Measurements from ENCODE around the gene NME8.
"Not testable (repeated sequence)": the region's sequence is repeated elsewhere in the genome, so short reads cannot be mapped to it uniquely, and the experiment has no call there.

The NME8 gene, protein sequence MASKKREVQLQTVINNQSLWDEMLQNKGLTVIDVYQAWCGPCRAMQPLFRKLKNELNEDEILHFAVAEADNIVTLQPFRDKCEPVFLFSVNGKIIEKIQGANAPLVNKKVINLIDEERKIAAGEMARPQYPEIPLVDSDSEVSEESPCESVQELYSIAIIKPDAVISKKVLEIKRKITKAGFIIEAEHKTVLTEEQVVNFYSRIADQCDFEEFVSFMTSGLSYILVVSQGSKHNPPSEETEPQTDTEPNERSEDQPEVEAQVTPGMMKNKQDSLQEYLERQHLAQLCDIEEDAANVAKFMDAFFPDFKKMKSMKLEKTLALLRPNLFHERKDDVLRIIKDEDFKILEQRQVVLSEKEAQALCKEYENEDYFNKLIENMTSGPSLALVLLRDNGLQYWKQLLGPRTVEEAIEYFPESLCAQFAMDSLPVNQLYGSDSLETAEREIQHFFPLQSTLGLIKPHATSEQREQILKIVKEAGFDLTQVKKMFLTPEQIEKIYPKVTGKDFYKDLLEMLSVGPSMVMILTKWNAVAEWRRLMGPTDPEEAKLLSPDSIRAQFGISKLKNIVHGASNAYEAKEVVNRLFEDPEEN

DNA sequence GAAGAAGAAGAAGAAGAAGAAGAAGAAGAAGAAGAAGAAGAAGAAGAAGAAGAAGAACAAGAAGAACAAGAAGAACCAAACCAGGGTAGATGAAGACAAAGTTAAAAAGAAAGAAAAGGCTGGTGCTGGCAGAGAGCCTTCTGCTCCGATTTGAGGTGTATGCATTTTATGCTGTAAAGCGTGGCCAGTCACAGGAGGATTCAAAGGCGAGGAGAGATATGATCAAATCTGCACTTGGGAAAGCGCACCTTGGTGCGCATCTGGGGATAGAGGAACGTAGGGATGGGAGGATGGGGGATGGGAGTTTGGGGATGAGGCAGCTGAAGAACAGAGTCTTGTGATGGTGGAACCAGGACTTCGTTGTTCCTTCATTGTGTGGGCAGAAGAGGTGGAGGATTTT is at the start of gene NME8:
TSS of gene NME8 (plus strand) at position 301 of the 400 bp plus-strand sequence. CDS start 1,670 bp downstream, outside the sequence.
- no peak for DNase-seq

DNA sequence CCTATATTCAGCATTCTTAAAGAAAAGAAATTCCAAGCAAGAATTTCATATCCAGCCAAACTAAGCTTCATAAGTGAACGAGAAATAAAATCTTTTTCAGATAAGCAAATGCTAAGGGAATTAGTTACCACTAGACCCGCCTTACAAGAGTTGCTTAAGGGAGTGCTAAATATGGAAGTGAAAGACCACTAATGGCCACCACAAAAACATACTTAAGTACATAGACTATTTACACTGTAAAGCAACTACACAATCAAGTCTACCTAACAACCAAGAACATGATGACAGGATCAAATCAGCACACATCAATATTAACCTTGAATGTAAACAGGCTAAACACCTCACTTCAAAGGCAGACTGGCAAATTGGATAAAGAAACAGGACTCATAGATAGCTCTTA is 42.2 kb upstream of the NME8 start:
- no peak for DNase-seq

GRCh38 chr7:37812161-37812580 is 36.2 kb upstream of the NME8 start:
- DNase-seq: not testable (repeated sequence)

GRCh38 chr7:37815671-37816371 is 32.6 kb upstream of the NME8 start:
- no peak for DNase-seq

GRCh38 chr7:37816922-37817590 is 31.3 kb upstream of the NME8 start:
- DNase-seq: no peak

- DNase-seq: no peak
These were observed 30.8 kb upstream of the NME8 start for GRCh38 chr7:37817591-37817960.

DNA sequence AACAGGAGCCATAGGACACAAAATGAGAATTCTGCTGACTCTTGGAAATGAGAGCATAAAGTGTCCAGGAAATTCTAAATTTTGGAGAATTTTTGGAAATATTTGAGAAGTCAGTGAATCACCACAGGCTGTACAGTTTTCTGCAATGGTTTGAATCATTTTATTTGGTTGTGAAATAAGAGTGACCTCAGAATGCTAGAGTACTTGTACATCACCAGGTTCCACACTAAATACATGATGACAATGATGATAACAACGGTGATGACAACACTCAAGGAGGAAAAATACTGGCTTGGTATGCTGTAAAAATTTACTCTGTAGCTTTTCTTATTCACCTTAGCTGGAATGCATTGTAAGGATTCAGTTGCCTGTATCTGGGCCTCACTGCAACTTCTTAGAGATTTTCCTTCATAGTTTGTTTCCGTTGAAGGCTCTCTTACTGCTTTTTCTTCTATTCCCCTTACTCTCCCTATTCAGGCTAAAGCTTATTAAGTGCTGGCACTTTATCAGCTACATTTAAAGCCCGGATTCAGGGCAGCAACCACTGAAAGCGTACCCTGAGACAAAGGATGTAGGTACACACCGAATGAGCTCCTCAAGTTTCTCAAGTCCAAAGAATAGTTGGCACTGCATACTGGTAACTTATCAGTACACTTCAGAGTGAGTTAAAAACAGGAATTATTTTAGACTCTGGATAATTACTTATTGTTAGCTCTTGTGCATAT is 30.2 kb upstream of the NME8 start:
- no peak for DNase-seq

DNA sequence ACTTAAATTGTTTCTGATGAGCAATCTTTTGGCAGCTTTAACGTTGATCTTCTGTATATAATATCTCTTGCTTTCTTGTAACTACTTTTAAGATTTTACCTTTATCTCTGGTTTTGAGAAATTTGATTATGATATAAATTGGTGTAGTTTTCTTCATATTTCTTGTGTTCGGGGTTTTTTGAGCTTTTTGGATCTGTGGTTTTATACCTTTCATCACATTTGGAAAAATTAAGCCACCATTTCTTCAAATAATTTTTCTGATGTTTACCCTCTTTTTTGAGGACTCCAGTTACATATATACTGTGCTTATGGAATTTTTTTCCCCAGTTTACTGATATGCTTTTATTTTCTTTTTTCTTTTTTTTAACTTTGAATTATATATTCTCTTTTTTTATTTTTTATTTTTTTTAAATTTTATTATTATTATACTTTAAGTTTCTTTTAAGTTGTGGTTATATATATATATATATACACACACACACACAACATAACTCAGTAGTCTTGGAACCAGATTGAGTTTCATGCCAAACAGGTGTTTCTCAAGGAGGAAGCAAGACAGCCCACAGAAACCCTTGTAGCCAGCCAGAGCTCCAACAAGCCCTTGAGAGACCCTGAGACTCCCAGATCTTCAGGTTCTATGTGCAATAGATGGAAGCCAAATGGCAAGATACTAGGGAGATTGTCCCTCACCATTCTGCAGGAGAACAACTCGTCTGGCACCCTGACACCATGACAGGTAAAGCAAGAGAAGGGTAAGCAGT is 27.5 kb upstream of the NME8 start:
- DNase-seq: no peak

DNA sequence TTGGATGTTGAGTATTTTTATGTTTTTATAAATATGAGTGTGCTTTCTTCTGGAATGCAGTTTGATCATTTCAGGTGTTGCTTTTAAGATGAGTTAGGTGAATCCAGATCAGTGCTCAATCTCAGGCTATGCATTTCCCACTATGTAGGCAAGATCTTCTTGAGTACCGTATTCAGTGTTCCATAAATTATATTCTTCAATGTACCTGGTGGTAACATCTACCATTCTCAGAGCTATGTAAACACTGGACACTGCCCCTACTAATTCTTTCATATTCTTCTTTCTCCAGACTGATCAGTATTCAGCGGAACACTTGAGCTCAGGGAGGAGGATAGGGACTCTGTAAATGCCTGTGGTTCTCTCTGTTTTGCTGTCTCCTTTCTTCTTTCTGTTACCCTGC is 25.5 kb upstream of the NME8 start:
- no peak for DNase-seq

DNA sequence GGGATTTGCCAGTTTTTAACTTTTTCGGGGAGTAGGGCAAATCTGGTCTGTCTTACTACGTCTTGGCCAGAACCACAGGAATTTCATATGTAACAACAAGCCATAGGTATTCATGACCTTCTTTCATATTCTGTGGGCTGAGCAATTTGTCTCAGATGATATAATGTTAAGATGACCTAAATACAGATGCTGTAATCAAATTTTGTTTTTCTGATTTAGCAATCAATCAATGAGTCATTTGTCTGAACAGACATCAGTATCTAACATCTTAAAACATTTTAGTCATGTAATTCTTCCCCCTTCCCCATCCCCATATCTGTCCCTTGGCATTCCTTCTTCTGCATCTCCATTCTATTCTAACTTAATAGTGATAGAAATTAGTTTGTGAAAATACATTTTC is 24.8 kb upstream of the NME8 start:
- no peak for DNase-seq

DNA sequence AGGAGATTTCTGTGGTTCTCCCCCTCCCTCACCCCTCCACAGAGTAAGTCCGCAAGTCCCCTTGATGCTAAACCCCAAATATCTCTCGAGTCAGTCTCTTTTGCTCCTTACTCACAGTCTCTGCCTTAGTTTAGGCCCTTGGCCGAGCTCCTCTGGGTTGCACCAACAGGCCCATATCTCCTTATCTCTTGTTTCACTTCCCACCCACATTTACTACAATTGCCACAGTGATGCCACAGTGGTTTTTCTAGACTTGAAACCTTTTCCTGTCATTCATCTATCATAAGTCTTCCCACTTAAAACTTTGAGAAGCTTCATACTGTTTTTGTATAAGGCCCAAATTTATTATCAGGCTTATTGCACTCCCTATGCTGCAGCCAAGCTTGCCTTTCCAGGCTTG is 23.4 kb upstream of the NME8 start:
- no peak for DNase-seq

- no peak for DNase-seq
These were observed 21.6 kb upstream of the NME8 start for GRCh38 chr7:37826825-37827224.

- no peak for DNase-seq
These were observed 17.2 kb upstream of the NME8 start for GRCh38 chr7:37831244-37831643.

DNA sequence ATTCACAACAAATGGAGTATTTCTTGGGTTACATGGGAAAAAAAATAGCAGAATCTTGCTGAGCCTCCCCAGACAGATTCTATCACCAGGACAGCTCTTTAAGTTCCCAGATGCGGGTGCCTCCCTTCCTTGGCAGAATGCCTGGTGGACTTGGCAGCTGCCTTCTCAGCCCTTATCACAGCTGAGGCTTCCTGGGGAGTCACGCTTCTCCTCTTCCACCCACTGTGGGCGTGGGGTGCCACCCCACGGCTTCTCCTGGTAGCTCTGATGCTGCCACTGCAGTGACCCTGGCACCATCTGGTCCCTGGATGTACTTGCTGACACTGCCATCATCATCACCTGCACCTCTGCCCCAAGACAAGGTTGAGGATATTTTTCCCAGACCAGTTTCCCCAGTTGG is 16.2 kb upstream of the NME8 start:
- DNase-seq: no peak

DNA sequence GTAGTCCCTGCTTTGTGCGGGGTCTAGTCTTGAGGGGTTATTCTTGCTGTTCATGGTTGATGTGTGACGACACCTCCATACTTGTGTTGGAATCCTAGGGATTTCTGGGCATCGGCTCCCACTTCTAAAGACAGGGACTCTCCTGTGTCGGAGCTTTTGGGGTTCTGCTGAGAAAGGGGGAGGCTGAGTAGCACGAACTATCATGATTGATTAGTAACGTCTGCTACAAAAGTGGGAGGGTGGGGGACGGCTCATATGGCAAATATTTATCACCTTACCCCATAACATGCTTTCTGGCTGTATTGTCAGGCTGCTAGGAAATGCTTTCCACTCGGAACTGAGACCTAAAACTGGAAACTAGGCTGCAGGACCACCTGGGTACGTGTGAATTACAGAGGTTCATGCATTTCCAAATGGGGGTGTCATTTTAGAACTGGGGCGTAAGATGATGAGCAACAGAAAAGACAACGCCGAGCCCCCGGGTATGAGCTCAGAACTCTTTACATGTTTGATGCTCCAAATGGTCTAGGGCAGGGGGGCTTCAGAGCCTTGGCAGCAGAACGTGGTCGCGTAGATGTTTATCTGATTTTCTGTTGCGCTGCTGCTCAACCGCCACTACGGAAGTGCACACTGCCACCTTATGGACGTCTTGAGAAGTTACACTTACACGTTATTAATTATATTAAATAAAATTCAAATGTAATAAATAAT is 15.1 kb upstream of the NME8 start:
- DNase-seq: peak; percentile 23 to 24

GRCh38 chr7:37833818-37834146 is 14.6 kb upstream of the NME8 start:
- no peak for DNase-seq

GRCh38 chr7:37853468-37853867 is 5.1 kb downstream of the NME8 start:
- DNase-seq: no peak

- DNase-seq: no peak
These were observed 33.7 kb downstream of the NME8 start for GRCh38 chr7:37882086-37882485.

DNA sequence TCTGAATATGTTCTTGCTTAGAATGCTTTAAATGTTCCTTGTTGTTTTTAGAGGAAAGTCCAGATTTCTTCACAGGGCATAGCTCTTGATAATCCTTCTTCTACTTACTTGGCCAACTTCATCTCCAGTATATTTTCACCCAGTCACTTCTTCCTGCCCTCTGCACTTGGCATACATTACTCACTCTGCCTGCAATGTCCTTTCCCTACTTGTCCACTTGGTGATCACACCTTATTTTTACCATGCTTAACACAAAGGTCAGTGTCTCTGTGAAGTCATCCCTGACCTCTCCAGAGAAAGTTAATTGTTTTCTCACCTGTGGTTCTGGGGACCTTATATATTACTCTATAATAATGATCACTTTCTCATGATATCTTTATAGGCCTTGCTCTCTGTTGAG is 45.0 kb downstream of the NME8 start:
- no peak for DNase-seq

DNA sequence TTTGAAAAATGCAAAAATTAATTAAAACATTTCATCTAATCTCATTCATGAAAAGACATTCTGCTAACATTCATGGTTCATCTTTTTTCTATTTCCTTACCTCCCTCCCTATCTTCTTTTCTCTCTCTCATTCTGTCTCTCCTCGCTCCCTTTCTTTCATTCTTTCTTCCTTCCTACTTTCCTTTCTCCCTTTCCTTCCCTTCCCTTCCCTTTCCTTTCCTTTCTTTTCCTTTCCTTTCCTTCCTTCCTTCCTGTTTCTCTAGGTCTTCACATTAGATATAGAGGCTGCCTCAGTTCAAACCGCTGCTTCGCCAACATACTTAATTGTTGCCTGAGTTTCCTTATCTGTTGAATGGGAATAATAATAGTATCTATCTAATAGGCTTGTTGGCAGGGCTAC is 46.3 kb downstream of the NME8 start:
- DNase-seq: no peak

- no peak for DNase-seq
These were observed 51.4 kb downstream of the NME8 start for GRCh38 chr7:37899712-37900247.

Data from stimulated activated CD4-positive, alpha-beta T cell treated with anti-CD3 and anti-CD28 coated beads, Interleukin-4, amount 100 ng/mL, for 4 hours (primary cell).